Upper lobe of right lung (tissue), 1 donor: ENCODE results near the gene CCL4. TPM values are rescaled to one million over a fixed set of nuclear protein-coding genes. Genes with fewer than 3 reads are reported as not detected.
"Not testable (repeated sequence)": the region's sequence is repeated elsewhere in the genome, so short reads cannot be mapped to it uniquely, and the experiment has no call there.

ENCODE experiments used
- ATAC-seq: fragments of 200-7000 bp; cut with Tn5 transposase; one replicate; pipeline ENCODE4 v1.9.1; 2020; ENCODE audit warnings: mild to moderate bottlenecking, moderate library complexity
- DNase-seq: peaks from one replicate; pipeline ENCODE4 v3.0.0-alpha.2; 2020
- H3K27ac ChIP-seq: fragments of 200-600 bp; one replicate; pipeline ENCODE4 v1.8.0; 2022
- H3K27me3 ChIP-seq: fragments of 200-600 bp; one replicate; pipeline ENCODE4 v1.8.0; 2022; ENCODE audit warnings: mild to moderate bottlenecking
- H3K36me3 ChIP-seq: fragments of 200-600 bp; one replicate; pipeline ENCODE4 v1.8.0; 2022
- H3K4me1 ChIP-seq: fragments of 200-600 bp; one replicate; pipeline ENCODE4 v1.8.0; 2022
- H3K4me3 ChIP-seq: fragments of 200-600 bp; one replicate; pipeline ENCODE4 v1.8.0; 2022; ENCODE audit warnings: mild to moderate bottlenecking
- H3K9me3 ChIP-seq: fragments of 200-600 bp; one replicate; pipeline ENCODE4 v1.8.0; 2022
- CTCF ChIP-seq: fragments of 200-600 bp; IDR thresholded peaks from one replicate; pipeline ENCODE4 v1.8.0; 2022; ENCODE audit warnings: antibody characterized with exemption
- intact Hi-C: fragments of 100-400 bp; cut with DNase I; formaldehyde crosslinking; loops from one replicate; pipeline ENCODE4 v1.11.0; 2022
- total RNA-seq: library from RNA; stranded (reverse); fragmentation: NEBNext Ultra II Directional; extraction: Animal tissue kit (Norgen Biotek cat#: 25700); gene quantifications from one replicate; pipeline ENCODE4 v1.2.1, GENCODE V29; 2021
- donor health status: DM: no; HTN: yes; CAD: no; lungs with severe emphysema.

CCL4 gene
- total RNA-seq, 1 donor from 2014 or later = 12.5 TPM

GRCh38 chr17:36112572-36112971, 8.9 kb downstream of the CCL4 start:
- H3K4me1 ChIP-seq = no peaks in the 10 kb centered on the region
- H3K9me3 ChIP-seq = no peaks in the 10 kb centered on the region
- H3K36me3 ChIP-seq = no peaks in the 10 kb centered on the region
- DNase-seq (no peak), ATAC-seq (no peak)
- intact Hi-C loops = no loop called here
- TF ChIP-seq CTCF = no peak
- no peak overlapping the region for H3K27ac ChIP-seq
- H3K4me3 ChIP-seq = no peak overlapping the region
- no peaks in the 10 kb centered on the region for H3K27me3 ChIP-seq

DNA sequence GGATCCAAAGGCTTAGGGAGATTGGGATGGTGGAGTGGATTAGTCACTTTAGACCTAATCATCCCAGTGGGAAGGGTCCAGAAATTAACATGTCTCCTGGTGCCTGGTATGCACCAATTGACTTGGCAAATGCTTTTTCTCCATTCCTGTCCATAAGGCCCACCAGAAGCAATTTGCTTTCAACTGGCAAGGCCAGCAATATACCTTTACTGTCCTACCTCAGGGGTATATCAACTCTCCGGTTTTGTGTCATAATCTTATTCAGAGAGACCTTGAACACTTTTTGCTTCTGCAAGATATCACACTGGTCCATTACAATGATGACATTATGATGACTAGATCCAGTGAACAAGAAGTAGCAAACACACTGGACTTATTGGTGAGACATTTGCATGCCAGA, 9.5 kb downstream of the CCL4 start:
- intact Hi-C loops = not testable (repeated sequence)

GRCh38 chr17:36114971-36115648, 11.5 kb downstream of the CCL4 start:
- intact Hi-C loops = not testable (repeated sequence)

More for the DNA sequence above, 9.5 kb downstream of the CCL4 start:
- not testable (repeated sequence) for H3K9me3 ChIP-seq, H3K27me3 ChIP-seq, ATAC-seq, H3K4me3 ChIP-seq, H3K27ac ChIP-seq, H3K36me3 ChIP-seq, DNase-seq, H3K4me1 ChIP-seq

GRCh38 chr17:36115649-36115977, 12.0 kb downstream of the CCL4 start:
- H3K9me3 ChIP-seq, H3K27me3 ChIP-seq, DNase-seq, ATAC-seq, H3K4me3 ChIP-seq, intact Hi-C loops, H3K27ac ChIP-seq, H3K4me1 ChIP-seq, H3K36me3 ChIP-seq: not testable (repeated sequence)

More at GRCh38 chr17:36114971-36115648, 11.5 kb downstream of the CCL4 start:
- not testable (repeated sequence) for H3K9me3 ChIP-seq, H3K36me3 ChIP-seq, ATAC-seq, H3K27me3 ChIP-seq, H3K4me3 ChIP-seq, DNase-seq, H3K4me1 ChIP-seq, H3K27ac ChIP-seq

DNA sequence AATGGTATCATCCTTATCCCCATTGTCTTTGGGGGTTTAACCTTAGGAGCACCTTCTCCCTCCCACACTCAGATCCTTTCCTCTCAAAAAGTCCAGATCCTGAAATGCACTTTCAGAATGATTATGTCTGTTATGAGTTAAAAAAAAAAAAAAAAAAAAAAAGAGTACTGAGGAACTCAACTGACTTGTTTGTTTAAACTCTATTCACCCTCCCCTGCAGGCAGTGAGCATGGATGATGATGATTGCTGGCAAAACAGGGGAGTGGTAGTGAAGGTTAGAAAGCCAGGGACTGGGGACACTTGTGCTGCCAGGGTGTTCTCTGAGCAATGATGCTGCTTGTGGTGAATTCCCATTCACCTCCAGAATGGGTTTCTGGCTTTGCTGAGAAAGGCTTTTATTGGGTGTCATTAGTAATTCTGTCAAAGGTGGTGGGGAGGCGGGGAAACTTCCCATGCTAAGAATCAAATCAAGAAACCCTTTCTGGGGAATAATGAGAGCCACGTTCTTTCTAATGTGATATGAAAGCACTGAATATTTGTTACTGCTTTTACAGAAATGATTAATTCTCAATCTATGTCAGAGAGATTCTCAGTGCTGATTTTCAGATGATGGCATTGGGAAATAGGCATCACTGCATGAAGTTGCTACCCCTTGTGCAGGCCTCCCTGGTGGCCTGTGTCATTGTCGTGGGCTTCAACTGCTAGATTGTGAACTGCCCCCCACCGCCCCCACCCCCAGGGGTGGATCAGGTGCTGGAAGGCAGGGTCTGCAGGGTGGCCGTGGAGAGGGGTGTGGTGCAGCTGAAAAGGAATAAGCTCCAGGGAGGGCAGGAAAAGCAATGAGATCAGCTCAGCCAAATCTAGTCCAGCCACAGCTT, 14.1 kb downstream of the CCL4 start:
- no peak for TF ChIP-seq CTCF
- Histone ChIP-seq H3K36me3 (no peaks in the 10 kb centered on the region), H3K4me1 (no peaks in the 10 kb centered on the region), H3K4me3 (no peak overlapping the region), H3K27me3 (no peaks in the 10 kb centered on the region), H3K9me3 (no peaks in the 10 kb centered on the region), H3K27ac (no peak overlapping the region)
- ATAC-seq (no peak), DNase-seq (no peak)
- intact Hi-C loops = no loop called here

GRCh38 chr17:36118477-36119353, 15.1 kb downstream of the CCL4 start:
- TF ChIP-seq CTCF = no peak
- H3K4me3 ChIP-seq = no peak overlapping the region
- H3K36me3 ChIP-seq = no peaks in the 10 kb centered on the region
- DNase-seq (no peak), ATAC-seq (no peak)
- no peaks in the 10 kb centered on the region for H3K4me1 ChIP-seq
- H3K27me3 ChIP-seq = no peaks in the 10 kb centered on the region
- no peaks in the 10 kb centered on the region for H3K9me3 ChIP-seq
- no peak overlapping the region for H3K27ac ChIP-seq
- intact Hi-C loops = no loop called here
